ENCODE measurements around the gene PCED1A.

DNA sequence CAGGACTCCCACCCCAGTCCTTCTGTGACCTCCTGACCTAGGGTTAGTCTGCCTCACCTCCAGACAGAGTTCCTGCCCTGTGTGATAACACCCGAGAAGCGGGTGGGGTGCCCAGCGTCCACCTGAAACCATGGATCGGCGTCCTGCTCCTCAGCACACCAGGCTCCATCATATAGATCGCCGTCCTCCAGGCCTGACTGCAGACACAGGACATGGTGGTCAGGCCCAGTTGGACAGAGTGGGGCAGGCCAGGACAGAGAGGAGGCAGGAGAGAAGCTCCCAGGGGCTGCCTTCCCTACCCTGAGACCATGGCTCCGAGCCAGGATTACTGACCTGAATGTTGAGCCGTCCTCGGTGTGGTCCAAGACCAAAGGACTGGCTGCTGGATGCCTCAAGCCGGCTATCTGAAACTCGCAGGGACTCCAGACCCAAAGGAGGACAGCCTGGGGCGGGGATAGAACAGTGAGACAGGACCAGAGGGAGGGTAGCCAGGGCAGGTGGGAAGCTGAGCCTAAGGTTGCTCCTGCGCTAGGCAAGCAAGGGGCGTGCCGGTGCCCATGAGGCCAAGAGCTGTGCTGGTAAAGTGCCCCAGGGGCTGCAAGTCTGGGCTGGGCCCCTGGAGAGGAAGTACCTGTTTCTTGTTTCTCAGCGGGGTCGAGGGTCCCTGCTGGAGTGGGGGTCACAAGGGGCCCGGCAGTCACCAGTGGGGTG lies 42.2 kb downstream of the PCED1A start:
- no peak for TF ChIP-seq POLR2A (IDR thresholded peaks at IDR 0.05)
- TF ChIP-seq CTCF (IDR thresholded peaks at IDR 0.05 in 4 of 5, conservative IDR thresholded peaks at IDR 0.05 in 1 of 5), result no peak
